Measurements from ENCODE around the gene OSGIN1. TPM values are rescaled to one million over a fixed set of nuclear protein-coding genes. Genes with fewer than 3 reads are reported as not detected.
A peak's percentile ranks its signal among the peaks of the same experiment; 100 is the strongest.
"Not testable (repeated sequence)": the region's sequence is repeated elsewhere in the genome, so short reads cannot be mapped to it uniquely, and the experiment has no call there.

OSGIN1 gene
- total and polyA plus RNA-seq, 8 donors: 2.6 to 28.6 (median 10.2) TPM

DNA sequence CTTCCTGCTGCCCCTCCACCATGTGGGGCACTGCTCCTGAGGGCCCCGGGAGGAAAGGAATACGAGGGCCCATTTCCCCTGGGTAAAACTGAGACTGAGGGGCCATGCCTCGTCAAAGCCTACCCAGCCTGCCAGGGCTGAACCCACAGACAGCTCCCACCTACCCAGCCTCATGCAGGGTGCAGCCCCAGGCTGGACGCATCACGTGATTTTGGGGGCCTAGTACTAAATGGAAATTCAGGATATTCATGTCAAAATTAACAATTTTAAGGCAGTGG lies 3.4 kb upstream of the OSGIN1 start:
- H3K9me3 ChIP-seq: no peaks in the 10 kb centered on the region
- 86 to 93% (median 91%) methylated on average over 5 of the region's 5 CpGs for WGBS, 5 donors

DNA sequence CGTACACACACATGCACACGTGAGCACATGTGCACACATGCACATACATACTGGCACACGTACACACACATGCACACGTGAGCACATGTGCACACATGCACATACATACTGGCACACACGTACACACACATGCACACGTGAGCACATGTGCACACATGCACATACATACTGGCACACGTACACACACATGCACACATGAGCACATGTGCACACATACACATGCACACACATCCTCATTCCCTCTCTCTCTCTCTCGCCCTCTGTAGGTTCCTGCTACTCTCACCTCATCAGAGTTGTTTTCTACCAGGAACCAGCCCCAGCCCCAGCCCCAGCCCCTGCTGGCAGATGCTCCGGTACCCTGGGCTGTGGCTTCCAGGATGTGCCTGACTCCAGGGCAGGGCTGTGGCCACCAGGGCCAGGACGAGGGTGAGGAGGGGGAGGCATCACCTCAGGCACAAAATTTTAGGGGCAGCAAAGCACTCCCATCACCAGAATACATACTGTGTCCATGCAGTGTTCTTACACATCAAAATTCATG lies 2.1 kb upstream of the OSGIN1 start:
- H3K27ac ChIP-seq: peak overlapping the region in 1 of 5 donors; percentile 54
- DNase-seq; H3K9me3 ChIP-seq; H3K36me3 ChIP-seq; intact Hi-C loops (cut with DNase I; ENCODE audit: low total_unique reads); H3K4me3 ChIP-seq; H3K27me3 ChIP-seq: not testable (repeated sequence)
- 56 to 81% (median 72%) methylated on average over 4 to 10 of the region's 10 CpGs for WGBS, 5 donors
- peaks cover 18 to 49% (median 33%) of the 10 kb centered on the region in 4 donors for H3K4me1 ChIP-seq

More for the DNA sequence above, 3.4 kb upstream of the OSGIN1 start:
- Histone ChIP-seq H3K36me3 (no peaks in the 10 kb centered on the region), H3K4me3 (no peak overlapping the region), H3K27ac (no peak overlapping the region), H3K27me3 (no peaks in the 10 kb centered on the region), H3K4me1 (peaks cover 11 to 42% (median 26%) of the 10 kb centered on the region in 4 donors)
- DNase-seq: no peak
- no peak for TF ChIP-seq EP300 (IDR thresholded peaks at IDR 0.05)
- TF ChIP-seq, protein P1, sequence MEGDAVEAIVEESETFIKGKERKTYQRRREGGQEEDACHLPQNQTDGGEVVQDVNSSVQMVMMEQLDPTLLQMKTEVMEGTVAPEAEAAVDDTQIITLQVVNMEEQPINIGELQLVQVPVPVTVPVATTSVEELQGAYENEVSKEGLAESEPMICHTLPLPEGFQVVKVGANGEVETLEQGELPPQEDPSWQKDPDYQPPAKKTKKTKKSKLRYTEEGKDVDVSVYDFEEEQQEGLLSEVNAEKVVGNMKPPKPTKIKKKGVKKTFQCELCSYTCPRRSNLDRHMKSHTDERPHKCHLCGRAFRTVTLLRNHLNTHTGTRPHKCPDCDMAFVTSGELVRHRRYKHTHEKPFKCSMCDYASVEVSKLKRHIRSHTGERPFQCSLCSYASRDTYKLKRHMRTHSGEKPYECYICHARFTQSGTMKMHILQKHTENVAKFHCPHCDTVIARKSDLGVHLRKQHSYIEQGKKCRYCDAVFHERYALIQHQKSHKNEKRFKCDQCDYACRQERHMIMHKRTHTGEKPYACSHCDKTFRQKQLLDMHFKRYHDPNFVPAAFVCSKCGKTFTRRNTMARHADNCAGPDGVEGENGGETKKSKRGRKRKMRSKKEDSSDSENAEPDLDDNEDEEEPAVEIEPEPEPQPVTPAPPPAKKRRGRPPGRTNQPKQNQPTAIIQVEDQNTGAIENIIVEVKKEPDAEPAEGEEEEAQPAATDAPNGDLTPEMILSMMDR (IDR thresholded peaks at IDR 0.05): no peak
- intact Hi-C loops (cut with DNase I; ENCODE audit: low total_unique reads): no loop called here

DNA sequence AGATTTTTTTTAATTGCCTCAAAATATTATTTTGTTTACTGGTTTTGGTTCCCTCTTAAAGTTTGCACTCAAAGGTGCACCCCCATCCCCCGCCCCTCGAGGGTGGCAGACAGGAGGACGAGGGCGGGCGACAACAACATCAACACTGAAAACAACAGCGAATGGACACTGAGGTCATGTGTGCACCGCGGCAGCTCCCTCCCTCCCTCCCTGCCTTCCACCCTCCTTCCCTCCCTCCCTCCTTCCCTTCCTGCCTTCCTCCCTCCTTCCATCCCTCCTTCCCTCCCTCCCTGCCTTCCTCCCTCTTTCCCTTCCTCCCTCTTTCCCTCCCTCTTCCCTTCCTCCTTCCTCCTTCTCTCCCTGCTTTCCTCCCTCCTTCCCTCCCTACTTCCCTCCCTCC lies 1.5 kb upstream of the OSGIN1 start:
- no peak for TF ChIP-seq POLR2AphosphoS5 (IDR thresholded peaks at IDR 0.05)
- no peak for TF ChIP-seq POLR2A (IDR thresholded peaks at IDR 0.05)
- TF ChIP-seq, protein P1 (IDR thresholded peaks at IDR 0.05): no peak
- TF ChIP-seq EP300 (IDR thresholded peaks at IDR 0.05): no peak
- Histone ChIP-seq H3K4me1 (peaks cover 18 to 51% (median 36%) of the 10 kb centered on the region in 4 donors), H3K4me3 (no peak overlapping the region), H3K9me3 (no peaks in the 10 kb centered on the region), H3K27ac (peak overlapping the region in 1 of 5 donors; percentile 54), H3K27me3 (no peaks in the 10 kb centered on the region), H3K36me3 (no peaks in the 10 kb centered on the region)
- no peak for DNase-seq
- 22 to 40% (median 27%) methylated on average over 8 of the region's 8 CpGs for WGBS, 5 donors
- intact Hi-C loops (cut with DNase I; ENCODE audit: low total_unique reads): no loop called here

DNA sequence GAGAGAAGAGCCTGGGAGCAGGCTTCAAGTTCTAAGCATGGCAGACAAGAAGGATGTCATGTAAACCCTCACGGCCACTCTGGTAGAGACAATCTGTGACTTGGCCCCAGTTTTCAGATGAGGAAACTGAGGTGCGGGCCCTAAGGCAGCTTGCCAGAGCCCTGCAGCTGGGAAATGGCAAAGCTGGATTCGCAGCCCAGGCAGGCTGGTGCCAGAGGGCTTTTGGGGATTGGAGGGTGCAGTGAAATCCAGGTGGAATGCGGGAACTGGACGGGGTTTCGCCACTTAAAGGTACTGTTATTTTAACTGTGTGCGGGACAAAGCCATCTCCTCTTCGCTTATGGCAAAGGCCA lies 477 bp upstream of the OSGIN1 start:
- intact Hi-C loops (cut with DNase I; ENCODE audit: low total_unique reads): no loop called here
- H3K27me3 ChIP-seq: no peaks in the 10 kb centered on the region
- H3K4me3 ChIP-seq: peak overlapping the region; percentile 52 to 66 (median 57)
- peak in 1 of 2 donors; percentile 35 for DNase-seq
- peaks cover 0 to 4% (median 2%) of the 10 kb centered on the region in 4 donors for H3K36me3 ChIP-seq
- no peaks in the 10 kb centered on the region for H3K9me3 ChIP-seq
- TF ChIP-seq, protein P1 (IDR thresholded peaks at IDR 0.05): no peak
- WGBS, 5 donors: 3 to 13% (median 9%) methylated on average over 3 to 8 of the region's 8 CpGs
- H3K4me1 ChIP-seq: peaks cover 18 to 47% (median 34%) of the 10 kb centered on the region in 4 donors
- peak overlapping the region; percentile 94 to 98 (median 94) for H3K27ac ChIP-seq

DNA sequence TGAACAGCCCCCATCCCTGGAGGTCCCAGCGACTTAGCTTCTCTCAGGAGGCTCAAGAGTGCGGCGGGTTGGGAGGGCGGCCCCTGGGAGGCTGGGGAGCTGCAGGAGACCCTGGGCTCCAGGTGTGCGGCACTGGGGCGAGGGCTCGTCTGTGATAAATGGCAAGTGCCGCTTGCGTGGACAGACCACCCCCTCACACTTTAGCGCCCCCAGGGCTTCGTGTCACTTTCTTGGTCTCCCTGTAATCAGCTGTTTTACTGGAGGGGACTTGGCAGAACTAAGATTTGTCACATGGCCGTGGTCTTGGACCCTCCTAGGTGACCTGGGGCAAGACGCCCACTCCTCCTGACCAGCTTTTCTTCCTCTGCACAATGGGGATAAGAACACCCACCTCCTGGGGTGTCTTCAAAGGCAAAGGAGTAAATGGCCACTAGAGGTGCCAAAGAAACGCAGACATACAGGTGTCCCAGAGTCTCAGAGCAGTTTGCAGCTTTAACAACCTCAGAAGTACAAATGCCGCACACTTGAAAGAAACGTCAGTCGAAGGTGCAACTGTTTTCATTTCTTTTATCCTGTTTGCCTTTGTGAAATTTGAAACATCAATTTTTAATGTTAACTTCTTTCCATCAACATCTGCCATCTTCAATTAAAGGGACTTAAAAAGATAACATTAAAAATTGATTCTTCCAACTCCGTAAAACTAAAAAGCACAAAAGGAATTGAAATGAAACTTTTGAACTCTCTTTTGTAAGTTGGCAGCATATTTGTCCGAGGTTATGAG lies 946 bp downstream of the OSGIN1 start:
- no peak for TF ChIP-seq POLR2AphosphoS5 (IDR thresholded peaks at IDR 0.05)
- TF ChIP-seq, protein P1 (IDR thresholded peaks at IDR 0.05): peak in 3 of 7 experiments; percentile 37 to 40 (median 39)
- intact Hi-C loops (cut with DNase I; ENCODE audit: low total_unique reads): no loop called here
- peak overlapping the region; percentile 94 to 98 (median 94) for H3K27ac ChIP-seq
- H3K36me3 ChIP-seq: peaks cover 9 to 18% (median 15%) of the 10 kb centered on the region in 4 donors
- no peaks in the 10 kb centered on the region for H3K27me3 ChIP-seq
- DNase-seq: peak in 1 of 2 donors; percentile 79
- H3K4me3 ChIP-seq: peak overlapping the region; percentile 52 to 66 (median 57)
- 8 to 24% (median 15%) methylated on average over 11 to 19 of the region's 19 CpGs for WGBS, 5 donors
- H3K4me1 ChIP-seq: peaks cover 18 to 46% (median 33%) of the 10 kb centered on the region in 4 donors
- H3K9me3 ChIP-seq: no peaks in the 10 kb centered on the region

Data from stomach (tissue), 9 donors.